ENCODE data around the gene GPHN. TPM values are rescaled to one million over a fixed set of nuclear protein-coding genes. Genes with fewer than 3 reads are reported as not detected.

GPHN gene
- total RNA-seq, 1 experiment from 2014 or later: 5.7 TPM

- DNase-seq (ENCODE audit: low read depth): no peak
- in situ Hi-C loops (cut with HindIII; ENCODE audit: low pct_unique_long_range_greater_than_20kb, low sequenced_read_pairs): no loop called here
Observed at GRCh38 chr14:67140556-67140955, 632.6 kb downstream of the GPHN start.

DNA sequence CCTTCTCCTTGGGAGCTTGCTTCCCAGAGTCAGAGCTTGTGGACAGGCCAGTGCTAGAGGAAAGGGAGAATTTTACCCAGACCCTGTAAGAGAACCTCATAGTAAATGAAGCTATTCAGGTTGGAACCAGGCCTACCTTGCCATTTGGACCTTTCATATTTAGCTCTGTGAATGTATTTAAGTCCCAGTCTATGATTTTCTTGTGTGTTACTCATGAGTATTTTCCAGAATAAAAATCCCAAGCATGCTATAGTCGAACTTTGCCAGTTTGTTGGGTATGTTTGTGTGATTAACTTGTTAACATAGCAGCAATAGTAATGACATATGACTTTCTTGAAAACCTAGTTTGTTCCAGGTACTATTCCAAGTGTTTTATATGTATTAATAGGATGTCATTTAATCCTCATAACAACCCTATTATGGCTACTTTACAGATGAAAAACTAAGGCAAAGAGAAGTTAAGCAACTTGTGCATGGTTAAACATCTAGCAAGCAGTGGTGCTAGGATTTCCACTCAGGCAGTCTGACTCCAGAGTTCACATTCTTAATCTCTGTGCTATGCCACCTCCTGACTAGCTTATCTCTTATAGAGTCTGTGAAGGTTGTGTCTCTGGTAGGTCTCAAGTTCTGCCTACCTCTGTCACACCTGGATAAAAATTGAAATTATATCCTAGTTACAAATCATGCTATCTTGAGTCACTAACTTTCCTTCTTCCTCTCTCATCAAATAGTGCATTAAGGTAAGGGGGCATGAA is 633.4 kb downstream of the GPHN start:
- in situ Hi-C loops (cut with HindIII; ENCODE audit: low pct_unique_long_range_greater_than_20kb, low sequenced_read_pairs): no loop called here
- no peak for DNase-seq (ENCODE audit: low read depth)

DNA sequence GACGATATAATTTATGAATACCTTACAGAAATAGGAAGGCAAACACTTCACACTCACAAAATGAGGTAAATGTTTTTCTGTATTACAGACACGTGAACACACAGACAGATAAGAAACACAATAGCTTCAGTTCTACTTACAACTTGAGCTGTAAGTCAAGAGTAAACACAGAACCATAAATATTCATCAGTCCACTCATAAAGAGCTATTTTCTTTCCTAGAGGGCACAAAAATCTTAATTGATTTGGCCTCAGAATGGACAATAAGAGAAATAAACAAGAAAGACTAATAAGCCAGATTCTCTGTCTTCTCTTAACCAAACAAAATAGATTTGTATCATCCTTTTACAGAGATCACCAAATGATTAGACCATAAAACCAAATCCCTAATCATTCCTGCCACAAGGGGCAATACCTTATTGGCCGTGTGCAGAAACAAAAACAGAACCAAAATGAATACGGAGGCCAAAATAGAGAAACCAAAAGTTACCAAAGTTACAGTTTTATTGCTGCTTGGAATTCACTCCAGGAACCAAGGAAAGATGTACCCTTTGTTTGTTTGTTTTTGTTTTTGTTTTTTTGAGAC is 643.2 kb downstream of the GPHN start:
- no peak for DNase-seq (ENCODE audit: low read depth)
- in situ Hi-C loops (cut with HindIII; ENCODE audit: low pct_unique_long_range_greater_than_20kb, low sequenced_read_pairs): no loop called here

- in situ Hi-C loops (cut with HindIII; ENCODE audit: low pct_unique_long_range_greater_than_20kb, low sequenced_read_pairs): no loop called here
- no peak for DNase-seq (ENCODE audit: low read depth)
Observed at GRCh38 chr14:67158566-67158965, 650.6 kb downstream of the GPHN start.

- in situ Hi-C loops (cut with HindIII; ENCODE audit: low pct_unique_long_range_greater_than_20kb, low sequenced_read_pairs): no loop called here
- DNase-seq (ENCODE audit: low read depth): no peak
Observed at GRCh38 chr14:67162385-67162784, 654.4 kb downstream of the GPHN start.

DNA sequence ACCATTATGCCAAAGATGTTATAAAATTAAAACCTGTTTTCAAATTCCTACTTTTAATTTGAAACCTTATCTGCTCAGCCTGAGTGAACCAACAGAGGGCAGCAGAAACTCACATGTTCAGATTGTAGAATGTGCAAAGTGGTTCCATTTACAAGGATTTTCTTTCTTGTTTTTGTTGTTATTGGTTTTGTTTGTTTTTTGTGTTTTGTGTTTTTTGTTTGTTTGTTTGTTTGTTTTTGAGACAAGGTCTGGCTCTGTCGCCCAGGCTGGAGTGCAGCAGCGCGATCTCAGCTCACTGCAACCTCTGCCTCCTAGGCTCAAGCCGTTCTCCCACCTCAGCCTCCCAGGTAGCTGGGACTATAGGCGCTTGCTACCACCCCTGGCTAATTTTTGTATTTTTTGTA is 658.5 kb downstream of the GPHN start:
- in situ Hi-C loops (cut with HindIII; ENCODE audit: low pct_unique_long_range_greater_than_20kb, low sequenced_read_pairs): no loop called here
- DNase-seq (ENCODE audit: low read depth): no peak

GRCh38 chr14:67167420-67168109 is 659.6 kb downstream of the GPHN start:
- peak; percentile 56 for DNase-seq (ENCODE audit: low read depth)
- in situ Hi-C loops (cut with HindIII; ENCODE audit: low pct_unique_long_range_greater_than_20kb, low sequenced_read_pairs): no loop called here

DNA sequence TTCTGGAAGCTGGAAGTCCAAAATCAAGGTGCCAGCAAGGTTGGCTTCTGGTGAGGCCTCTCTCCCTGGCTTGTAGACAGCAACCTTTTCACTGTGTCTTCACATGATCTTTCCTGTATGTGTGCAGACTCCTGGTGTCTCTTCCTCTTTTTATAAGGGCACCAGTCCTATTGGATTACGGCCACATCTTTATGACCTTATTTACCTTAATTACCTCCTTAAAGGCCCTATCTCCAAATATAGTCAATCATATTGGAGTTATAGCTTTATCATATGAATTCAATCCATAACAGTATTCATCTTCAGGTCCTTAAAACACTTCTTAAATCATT is 660.1 kb downstream of the GPHN start:
- in situ Hi-C loops (cut with HindIII; ENCODE audit: low pct_unique_long_range_greater_than_20kb, low sequenced_read_pairs): no loop called here
- DNase-seq (ENCODE audit: low read depth): no peak

GRCh38 chr14:67170660-67171059 is 662.7 kb downstream of the GPHN start:
- DNase-seq (ENCODE audit: low read depth): no peak
- in situ Hi-C loops (cut with HindIII; ENCODE audit: low pct_unique_long_range_greater_than_20kb, low sequenced_read_pairs): no loop called here

DNA sequence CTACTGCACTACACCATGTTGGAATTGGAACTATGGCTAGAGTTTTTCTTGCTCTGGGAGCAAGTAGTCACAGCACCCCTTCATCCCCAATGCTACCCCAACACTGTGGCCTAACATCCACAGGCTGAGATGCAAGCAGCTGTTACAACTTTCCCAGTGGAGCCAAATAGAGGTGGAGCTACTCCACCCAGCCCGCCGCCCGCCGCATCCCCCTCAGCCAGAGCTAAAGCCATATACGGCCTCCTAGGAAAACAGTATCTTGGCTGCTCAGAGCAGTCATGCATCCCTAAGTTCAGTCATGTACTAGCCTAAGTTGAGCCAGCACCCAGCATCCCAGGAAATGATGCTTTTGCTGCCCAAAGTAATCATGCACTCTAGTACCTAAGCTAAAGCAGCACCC is 664.1 kb downstream of the GPHN start:
- DNase-seq (ENCODE audit: low read depth): no peak
- in situ Hi-C loops (cut with HindIII; ENCODE audit: low pct_unique_long_range_greater_than_20kb, low sequenced_read_pairs): no loop called here

GRCh38 chr14:67172520-67172919 is 664.6 kb downstream of the GPHN start:
- in situ Hi-C loops (cut with HindIII; ENCODE audit: low pct_unique_long_range_greater_than_20kb, low sequenced_read_pairs): no loop called here
- DNase-seq (ENCODE audit: low read depth): no peak

- DNase-seq (ENCODE audit: low read depth): no peak
- in situ Hi-C loops (cut with HindIII; ENCODE audit: low pct_unique_long_range_greater_than_20kb, low sequenced_read_pairs): no loop called here
Observed at GRCh38 chr14:67173719-67174118, 665.8 kb downstream of the GPHN start.

- DNase-seq (ENCODE audit: low read depth): no peak
- in situ Hi-C loops (cut with HindIII; ENCODE audit: low pct_unique_long_range_greater_than_20kb, low sequenced_read_pairs): no loop called here
Observed at GRCh38 chr14:67186172-67186768, 678.3 kb downstream of the GPHN start.

GRCh38 chr14:67186789-67187584 is 679.0 kb downstream of the GPHN start:
- in situ Hi-C loops (cut with HindIII; ENCODE audit: low pct_unique_long_range_greater_than_20kb, low sequenced_read_pairs): no loop called here
- DNase-seq (ENCODE audit: low read depth): peak; percentile 84

DNA sequence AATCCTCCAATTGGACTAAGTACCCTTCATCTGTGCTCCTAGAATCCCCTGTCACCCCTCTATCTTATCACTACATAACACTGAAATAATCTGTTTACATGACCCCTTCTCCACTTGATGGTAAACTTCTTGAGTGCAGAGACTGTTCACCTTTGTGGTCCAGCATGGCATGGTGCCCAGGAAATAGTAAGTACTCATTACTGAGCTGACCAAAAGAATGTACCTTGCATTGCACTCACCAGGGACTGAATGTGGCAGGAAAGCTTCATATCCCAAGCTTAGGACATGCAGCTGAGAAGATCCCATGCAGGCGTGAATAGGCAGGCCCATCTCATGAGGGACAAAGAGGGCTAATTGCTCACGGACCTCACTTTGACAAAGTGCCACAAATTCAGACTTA is 679.9 kb downstream of the GPHN start:
- peak; percentile 83 for DNase-seq (ENCODE audit: low read depth)
- in situ Hi-C loops (cut with HindIII; ENCODE audit: low pct_unique_long_range_greater_than_20kb, low sequenced_read_pairs): no loop called here

DNA sequence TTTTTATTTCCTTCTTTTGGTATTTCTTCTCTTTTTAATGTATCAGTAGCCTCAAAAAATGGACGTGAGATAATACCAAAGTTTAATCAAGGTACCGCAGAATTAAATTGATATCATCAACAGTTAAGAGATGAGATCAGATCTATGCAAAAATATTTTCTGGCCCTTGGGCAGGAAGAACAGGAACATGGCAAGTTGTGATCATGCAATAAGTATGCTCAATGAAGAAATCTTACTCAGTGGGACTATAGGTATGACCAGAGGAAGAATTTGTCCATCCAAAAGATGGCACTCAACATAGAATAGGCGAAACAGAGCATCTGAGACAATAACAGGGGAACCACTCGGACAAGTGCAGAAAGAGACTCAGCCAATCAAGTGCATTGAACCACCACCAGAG is 680.4 kb downstream of the GPHN start:
- in situ Hi-C loops (cut with HindIII; ENCODE audit: low pct_unique_long_range_greater_than_20kb, low sequenced_read_pairs): no loop called here
- no peak for DNase-seq (ENCODE audit: low read depth)

- DNase-seq (ENCODE audit: low read depth): no peak
- in situ Hi-C loops (cut with HindIII; ENCODE audit: low pct_unique_long_range_greater_than_20kb, low sequenced_read_pairs): no loop called here
Observed at GRCh38 chr14:67191768-67192290, 683.9 kb downstream of the GPHN start.

DNA sequence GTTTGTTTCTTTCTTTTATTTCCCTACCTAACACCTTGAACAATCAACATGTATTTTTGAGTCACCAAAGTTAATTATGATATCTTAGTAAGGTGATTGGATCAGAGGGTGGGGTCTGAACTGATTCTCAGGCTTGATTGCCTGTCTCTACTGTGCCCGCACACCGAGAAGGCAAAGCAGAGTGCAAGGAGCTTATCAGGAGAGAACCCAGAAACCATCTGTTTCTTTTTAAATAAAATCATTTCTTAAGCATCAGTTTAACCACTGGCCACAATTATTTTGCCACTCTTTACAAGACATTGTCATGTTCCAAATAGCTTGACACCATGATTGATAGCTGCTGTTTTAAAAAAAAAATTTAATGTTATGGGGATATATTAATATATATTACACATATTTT is 684.4 kb downstream of the GPHN start:
- DNase-seq (ENCODE audit: low read depth): no peak
- in situ Hi-C loops (cut with HindIII; ENCODE audit: low pct_unique_long_range_greater_than_20kb, low sequenced_read_pairs): no loop called here

All from Caki2 (cell line).